Right lobe of liver (tissue), 6 donors: Measurements from ENCODE around the gene HERPUD2. TPM values are rescaled to one million over a fixed set of nuclear protein-coding genes. Genes with fewer than 3 reads are reported as not detected.

Source experiments
- ATAC-seq, 4 donors: fragments of 200-7000 bp; cut with Tn5 transposase; one replicate each; pipeline ENCODE4 v1.9.1; 2020; ENCODE audit warnings: mild to moderate bottlenecking in 4 of 4, moderate library complexity in 4 of 4
- DNase-seq, 3 donors: peaks; one replicate each; pipeline ENCODE4 v3.0.0-alpha.2; 2020
- H3K27ac ChIP-seq, 3 donors: fragments of 200-600 bp; one replicate each; pipeline ENCODE4 v1.8.0; 2022
- H3K27me3 ChIP-seq, 2 donors: fragments of 200-600 bp; one replicate each; pipeline ENCODE4 v1.8.0; 2022
- H3K36me3 ChIP-seq, 4 donors: fragments of 200-600 bp; sonication (generic) in 1 of 4; one replicate each; pipeline versions ENCODE4 v1.5.1 to v1.8.0; 2017 to 2022; ENCODE audit warnings: control low read depth in 1 of 4
- H3K4me1 ChIP-seq, 4 donors: fragments of 200-600 bp; sonication (generic) in 1 of 4; one replicate each; pipeline versions ENCODE4 v1.5.1 to v1.8.0; 2017 to 2022; ENCODE audit warnings: control low read depth in 1 of 4
- H3K4me3 ChIP-seq, 3 donors: fragments of 200-600 bp; one replicate each; pipeline ENCODE4 v1.8.0; 2022
- H3K9me3 ChIP-seq, 4 donors: fragments of 200-600 bp; sonication (generic) in 1 of 4; one replicate each; pipeline versions ENCODE4 v1.5.1 to v1.8.0; 2017 to 2022; ENCODE audit warnings: control low read depth in 1 of 4
- CTCF ChIP-seq, 4 donors: fragments of 200-600 bp in 3 of 4; fragments of 450-650 bp in 1 of 4; IDR thresholded peaks; one replicate each; pipeline versions ENCODE4 v1.5.1 to v1.8.0; 2016 to 2022; ENCODE audit warnings: antibody characterized with exemption in 4 of 4, mild to moderate bottlenecking in 2 of 4
- POLR2A ChIP-seq: fragments of 450-650 bp; IDR thresholded peaks from one replicate; pipeline ENCODE4 v1.6.1; 2017; ENCODE audit warnings: antibody characterized with exemption, mild to moderate bottlenecking
- WGBS: methylation state at CpG from one replicate; pipeline ENCODE4 v1.1.6; 2018; ENCODE audit warnings: low coverage, low lambda C conversion rate; ENCODE audit not compliant: insufficient coverage; ENCODE audit errors: missing lambda C conversion rate; 5-methylcytosine and 5-hydroxymethylcytosine counted together
- intact Hi-C, 2 donors: fragments of 100-400 bp; cut with DNase I; formaldehyde crosslinking; loops; one replicate each; pipeline versions ENCODE4 v1.11.2 to v1.14.1; 2022
- total RNA-seq, 6 experiments: library from RNA; depleted of rRNA in 2 of 6; stranded (reverse); fragments of >200 nt in 2 of 6; fragmentation: NEBNext Ultra II Directional in 3 of 6; extraction: Animal tissue kit (Norgen Biotek cat#: 25700) in 3 of 6; gene quantifications; one replicate each; pipeline versions ENCODE4 v1.1.0 to v1.2.4, GENCODE V29; 2016 to 2023
- donor health status: DM: no; HTN: yes; CAD: no.
- donor health status: DM: no; HTN: no; CAD: no.
- donor health status: DM: no; HTN: no; CAD: no.
- donor health status: DM: no; HTN: yes; CAD: no.
- donor health status: DM: no; HTN: yes; CAD: no.

The HERPUD2 gene
- total RNA-seq, 6 experiments from 2014 or later: 15.4 to 26.7 (median 20.6) TPM

- Histone ChIP-seq H3K27me3 (no peaks in the 10 kb centered on the region), H3K36me3 (no peaks in the 10 kb centered on the region), H3K4me1 (no peaks in the 10 kb centered on the region), H3K27ac (no peak overlapping the region), H3K9me3 (no peaks in the 10 kb centered on the region), H3K4me3 (no peak overlapping the region)
- DNase-seq (no peak), ATAC-seq (no peak)
- intact Hi-C loops: no loop called here
- WGBS: 96% methylated on average over 2 of the region's 2 CpGs
- TF ChIP-seq POLR2A (no peak), CTCF (IDR thresholded peaks at IDR 0.05) (no peak)
These were observed 81.8 kb downstream of the HERPUD2 start for GRCh38 chr7:35613150-35613549.

- Histone ChIP-seq H3K27ac (no peak overlapping the region), H3K36me3 (no peaks in the 10 kb centered on the region), H3K9me3 (no peaks in the 10 kb centered on the region), H3K27me3 (no peaks in the 10 kb centered on the region), H3K4me1 (no peaks in the 10 kb centered on the region), H3K4me3 (no peak overlapping the region)
- TF ChIP-seq CTCF (IDR thresholded peaks at IDR 0.05) (no peak), POLR2A (no peak)
- WGBS: 40% methylated on average over 1 of the region's 1 CpG
- intact Hi-C loops: no loop called here
- ATAC-seq (peak in 1 of 4 donors; percentile 27), DNase-seq (no peak)
These were observed 89.2 kb downstream of the HERPUD2 start for GRCh38 chr7:35605760-35606159.

- peak; percentile 14 to 71 (median 35) for ATAC-seq
These were observed 90.3 kb downstream of the HERPUD2 start for GRCh38 chr7:35604595-35604994.

GRCh38 chr7:35599645-35600044, 95.3 kb downstream of the HERPUD2 start:
- no peaks in the 10 kb centered on the region for H3K27me3 ChIP-seq
- no peak for TF ChIP-seq POLR2A
- no peak for TF ChIP-seq CTCF (IDR thresholded peaks at IDR 0.05)
- ATAC-seq (peak in 1 of 4 donors; percentile 31), DNase-seq (no peak)
- WGBS: 59% methylated on average over 1 of the region's 1 CpG
- no peak overlapping the region for H3K4me3 ChIP-seq
- intact Hi-C loops: no loop called here
- no peaks in the 10 kb centered on the region for H3K4me1 ChIP-seq
- no peaks in the 10 kb centered on the region for H3K9me3 ChIP-seq
- H3K36me3 ChIP-seq: no peaks in the 10 kb centered on the region
- no peak overlapping the region for H3K27ac ChIP-seq

More at GRCh38 chr7:35604595-35604994, 90.3 kb downstream of the HERPUD2 start:
- DNase-seq: no peak
- H3K27me3 ChIP-seq: no peaks in the 10 kb centered on the region
- TF ChIP-seq POLR2A (no peak), CTCF (IDR thresholded peaks at IDR 0.05) (no peak)
- H3K36me3 ChIP-seq: no peaks in the 10 kb centered on the region
- H3K4me1 ChIP-seq: no peaks in the 10 kb centered on the region
- no peak overlapping the region for H3K27ac ChIP-seq
- H3K9me3 ChIP-seq: no peaks in the 10 kb centered on the region
- intact Hi-C loops: no loop called here
- no peak overlapping the region for H3K4me3 ChIP-seq

- ATAC-seq: no peak
- Histone ChIP-seq H3K27ac (no peak overlapping the region), H3K9me3 (no peaks in the 10 kb centered on the region), H3K4me3 (no peak overlapping the region), H3K36me3 (no peaks in the 10 kb centered on the region), H3K4me1 (no peaks in the 10 kb centered on the region), H3K27me3 (no peaks in the 10 kb centered on the region)
- WGBS: 82% methylated on average over 2 of the region's 2 CpGs
- no peak for TF ChIP-seq CTCF (IDR thresholded peaks at IDR 0.05)
- no peak for TF ChIP-seq POLR2A
- DNase-seq: no peak
- intact Hi-C loops: no loop called here
These were observed 95.9 kb downstream of the HERPUD2 start for GRCh38 chr7:35599061-35599460.
